PC-9 (cell line): ENCODE results near the gene SLC25A15.

Experiments used
- EZH2 ChIP-seq: fragments of 200-600 bp; sonication (generic); IDR thresholded peaks from 2 replicates; pipeline ENCODE4 v1.8.0; 2017; ENCODE audit warnings: antibody characterized with exemption, low read depth
- TF ChIP-seq, protein P1 (sequence below): fragments of 200-600 bp; sonication (generic); conservative IDR thresholded peaks from 2 replicates; pipeline ENCODE4 v1.6.1; 2017; ENCODE audit warnings: mixed run types, antibody characterized with exemption, mild to moderate bottlenecking, moderate library complexity

DNA sequence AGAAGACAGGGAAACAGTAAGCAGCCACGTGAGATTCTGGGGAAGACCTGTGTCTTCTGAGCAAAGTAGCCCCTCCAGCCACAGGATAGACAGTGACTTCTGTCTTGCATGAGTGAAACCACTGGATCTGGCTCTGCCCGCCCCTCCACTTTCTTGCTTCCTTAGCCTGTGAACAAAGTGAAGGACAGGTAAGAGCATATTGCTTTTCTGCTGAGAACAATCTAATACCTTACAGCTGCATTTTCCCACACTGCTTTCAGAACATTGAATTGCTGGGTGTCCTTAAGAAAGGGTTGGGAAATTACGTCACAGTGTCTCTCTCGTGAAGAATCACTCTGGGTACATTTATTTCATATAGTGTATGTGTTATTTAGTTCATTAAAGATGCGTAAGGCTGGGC lies 11.1 kb downstream of the SLC25A15 start:
- TF ChIP-seq EZH2 = no peak
- TF ChIP-seq, protein P1, sequence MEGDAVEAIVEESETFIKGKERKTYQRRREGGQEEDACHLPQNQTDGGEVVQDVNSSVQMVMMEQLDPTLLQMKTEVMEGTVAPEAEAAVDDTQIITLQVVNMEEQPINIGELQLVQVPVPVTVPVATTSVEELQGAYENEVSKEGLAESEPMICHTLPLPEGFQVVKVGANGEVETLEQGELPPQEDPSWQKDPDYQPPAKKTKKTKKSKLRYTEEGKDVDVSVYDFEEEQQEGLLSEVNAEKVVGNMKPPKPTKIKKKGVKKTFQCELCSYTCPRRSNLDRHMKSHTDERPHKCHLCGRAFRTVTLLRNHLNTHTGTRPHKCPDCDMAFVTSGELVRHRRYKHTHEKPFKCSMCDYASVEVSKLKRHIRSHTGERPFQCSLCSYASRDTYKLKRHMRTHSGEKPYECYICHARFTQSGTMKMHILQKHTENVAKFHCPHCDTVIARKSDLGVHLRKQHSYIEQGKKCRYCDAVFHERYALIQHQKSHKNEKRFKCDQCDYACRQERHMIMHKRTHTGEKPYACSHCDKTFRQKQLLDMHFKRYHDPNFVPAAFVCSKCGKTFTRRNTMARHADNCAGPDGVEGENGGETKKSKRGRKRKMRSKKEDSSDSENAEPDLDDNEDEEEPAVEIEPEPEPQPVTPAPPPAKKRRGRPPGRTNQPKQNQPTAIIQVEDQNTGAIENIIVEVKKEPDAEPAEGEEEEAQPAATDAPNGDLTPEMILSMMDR = no peak
